ENCODE data around the gene CBLB. TPM values are rescaled to one million over a fixed set of nuclear protein-coding genes. Genes with fewer than 3 reads are reported as not detected.

CBLB gene
- total RNA-seq, 1 experiment from 2014 or later: 23.9 TPM

DNA sequence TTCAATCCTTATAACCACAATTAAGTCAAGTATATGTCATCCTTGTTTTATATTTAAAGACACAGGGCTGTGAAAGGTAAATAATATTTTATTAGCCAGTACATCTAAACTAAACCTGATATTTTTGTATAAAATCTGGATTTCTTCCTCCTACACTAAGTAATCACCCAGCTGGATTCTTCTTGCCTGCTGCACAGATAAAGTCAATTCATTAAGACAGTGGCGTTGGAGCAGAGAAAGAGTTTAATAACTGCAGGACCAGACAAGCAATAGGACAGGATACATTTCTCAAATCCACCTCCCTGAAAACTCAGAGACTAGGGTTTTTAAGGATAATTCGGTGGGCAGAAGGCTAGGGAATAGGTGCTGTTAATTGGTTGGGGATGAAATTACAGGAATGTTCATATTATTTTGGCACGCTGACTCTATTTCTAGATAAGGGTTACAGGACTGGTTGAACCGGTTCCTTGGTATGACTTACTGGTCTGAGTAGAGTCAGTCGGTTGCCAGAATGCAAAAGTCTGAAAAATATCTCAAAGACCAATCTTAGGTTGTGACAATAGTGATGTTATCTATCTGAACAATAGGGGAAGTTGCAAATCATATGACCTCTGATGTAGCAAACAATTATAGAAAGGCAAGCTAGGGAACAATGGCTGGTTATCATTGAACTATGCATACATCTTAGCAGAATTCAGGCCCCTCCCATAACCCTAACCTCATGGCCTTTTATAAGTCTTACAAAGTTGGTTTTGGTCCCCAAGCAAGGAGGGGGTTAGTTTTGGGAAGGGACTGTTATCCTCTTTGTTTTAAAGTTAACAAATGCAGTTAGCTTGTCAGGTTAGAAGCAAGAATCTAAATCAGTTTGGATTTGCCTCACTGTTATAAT, 257.3 kb downstream of the CBLB start:
- Histone ChIP-seq H3K36me3 (ENCODE audit: low read depth, low read length) (no peaks in the 10 kb centered on the region), H4K20me1 (ENCODE audit: low read length) (no peaks in the 10 kb centered on the region), H3K4me3 (ENCODE audit: low read length) (no peak overlapping the region), H2AFZ (ENCODE audit: low read length) (no peak overlapping the region), H3K79me2 (ENCODE audit: low read length) (no peaks in the 10 kb centered on the region), H3K27ac (ENCODE audit: low read length) (no peak overlapping the region), H3K27me3 (ENCODE audit: low read length) (no peaks in the 10 kb centered on the region), H3K4me2 (ENCODE audit: low read length) (peak overlapping the region; percentile 48; the same call in 1 of the 2 replicates), H3F3A (ENCODE audit: low read length, unreplicated experiment) (no peaks in the 10 kb centered on the region), H3K9me2 (replicated peaks; ENCODE audit: low read length) (no peaks in the 10 kb centered on the region), H3K4me1 (ENCODE audit: insufficient read depth, low read length) (peaks cover 27% of the 10 kb centered on the region), H3K9me3 (ENCODE audit: low read length) (no peaks in the 10 kb centered on the region), H3K9ac (ENCODE audit: low read length) (no peak overlapping the region)
- intact Hi-C loops (cut with micrococcal nuclease): no loop called here
- ATAC-seq (peak; percentile 79), DNase-seq (peak; percentile 92)
- POLR2A ChIA-PET (ENCODE audit: unreplicated experiment): interaction anchor here (0.7 kb wide), 1 partner anchor 1513 kb away, joined by 3 read pairs; no protein-coding TSS in a partner anchor
- CTCF ChIA-PET: no interaction called here
- BruUV-seq (replicated peaks): no TSS peak
- TF ChIP-seq, protein P1, sequence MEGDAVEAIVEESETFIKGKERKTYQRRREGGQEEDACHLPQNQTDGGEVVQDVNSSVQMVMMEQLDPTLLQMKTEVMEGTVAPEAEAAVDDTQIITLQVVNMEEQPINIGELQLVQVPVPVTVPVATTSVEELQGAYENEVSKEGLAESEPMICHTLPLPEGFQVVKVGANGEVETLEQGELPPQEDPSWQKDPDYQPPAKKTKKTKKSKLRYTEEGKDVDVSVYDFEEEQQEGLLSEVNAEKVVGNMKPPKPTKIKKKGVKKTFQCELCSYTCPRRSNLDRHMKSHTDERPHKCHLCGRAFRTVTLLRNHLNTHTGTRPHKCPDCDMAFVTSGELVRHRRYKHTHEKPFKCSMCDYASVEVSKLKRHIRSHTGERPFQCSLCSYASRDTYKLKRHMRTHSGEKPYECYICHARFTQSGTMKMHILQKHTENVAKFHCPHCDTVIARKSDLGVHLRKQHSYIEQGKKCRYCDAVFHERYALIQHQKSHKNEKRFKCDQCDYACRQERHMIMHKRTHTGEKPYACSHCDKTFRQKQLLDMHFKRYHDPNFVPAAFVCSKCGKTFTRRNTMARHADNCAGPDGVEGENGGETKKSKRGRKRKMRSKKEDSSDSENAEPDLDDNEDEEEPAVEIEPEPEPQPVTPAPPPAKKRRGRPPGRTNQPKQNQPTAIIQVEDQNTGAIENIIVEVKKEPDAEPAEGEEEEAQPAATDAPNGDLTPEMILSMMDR (conservative IDR thresholded peaks at IDR 0.05; ENCODE audit: low read depth, low read length): no peak
- TF ChIP-seq EZH2phosphoT487 (IDR thresholded peaks at IDR 0.05; ENCODE audit: borderline replicate concordance, low read length) (no peak), EZH2 (IDR thresholded peaks at IDR 0.05; ENCODE audit: low read length, unreplicated experiment) (no peak)

DNA sequence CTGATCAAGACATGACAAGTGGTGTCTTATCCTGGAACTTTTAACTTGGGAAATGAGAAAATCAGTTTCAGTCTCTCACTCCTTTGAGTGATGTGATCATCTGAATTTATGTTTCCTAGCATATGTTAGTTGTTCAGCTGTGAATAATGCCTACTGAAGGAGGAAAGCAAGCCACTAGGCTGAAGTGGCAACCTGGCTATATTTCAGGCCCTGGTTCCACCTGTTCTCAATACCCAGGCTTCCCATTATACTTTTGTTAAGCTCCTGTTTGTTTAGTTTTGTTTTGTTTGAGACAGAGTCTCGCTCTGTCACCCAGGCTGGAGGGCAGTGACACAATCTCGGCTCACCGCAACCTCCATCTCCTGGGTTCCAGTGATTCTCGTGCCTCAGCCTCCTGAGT, 258.3 kb downstream of the CBLB start:
- no peak for ATAC-seq
- no TSS peak for BruUV-seq (replicated peaks)
- no peak for DNase-seq

More for the DNA sequence above, 258.3 kb downstream of the CBLB start:
- Histone ChIP-seq H3K4me1 (ENCODE audit: insufficient read depth, low read length) (peaks cover 27% of the 10 kb centered on the region), H3F3A (ENCODE audit: low read length, unreplicated experiment) (no peaks in the 10 kb centered on the region), H4K20me1 (ENCODE audit: low read length) (no peaks in the 10 kb centered on the region), H2AFZ (ENCODE audit: low read length) (no peak overlapping the region), H3K4me2 (ENCODE audit: low read length) (no peak overlapping the region), H3K27me3 (ENCODE audit: low read length) (no peaks in the 10 kb centered on the region), H3K79me2 (ENCODE audit: low read length) (no peaks in the 10 kb centered on the region), H3K9ac (ENCODE audit: low read length) (no peak overlapping the region), H3K36me3 (ENCODE audit: low read depth, low read length) (no peaks in the 10 kb centered on the region), H3K9me3 (ENCODE audit: low read length) (no peaks in the 10 kb centered on the region), H3K27ac (ENCODE audit: low read length) (no peak overlapping the region), H3K9me2 (replicated peaks; ENCODE audit: low read length) (no peaks in the 10 kb centered on the region), H3K4me3 (ENCODE audit: low read length) (no peak overlapping the region)
- TF ChIP-seq, protein P1 (conservative IDR thresholded peaks at IDR 0.05; ENCODE audit: low read depth, low read length): no peak
- TF ChIP-seq EZH2phosphoT487 (IDR thresholded peaks at IDR 0.05; ENCODE audit: borderline replicate concordance, low read length): no peak
- no peak for TF ChIP-seq EZH2 (IDR thresholded peaks at IDR 0.05; ENCODE audit: low read length, unreplicated experiment)
- intact Hi-C loops (cut with micrococcal nuclease): no loop called here
- POLR2A ChIA-PET (ENCODE audit: unreplicated experiment): no interaction called here
- CTCF ChIA-PET: no interaction called here

Data from PC-3 (cell line).